Right renal cortex interstitium (tissue), 3 donors: Measurements from ENCODE around the gene TRAF3IP1. TPM values are rescaled to one million over a fixed set of nuclear protein-coding genes. Genes with fewer than 3 reads are reported as not detected.

ENCODE experiments used
- DNase-seq, 3 donors: peaks; one replicate each; pipeline ENCODE4 v3.0.0-alpha.2; 2013; ENCODE audit warnings: low read depth in 3 of 3, low spot score in 2 of 3
- polyA plus RNA-seq, 3 donors: library from polyadenylated mRNA; unstranded; fragments of 120-200 nt; gene quantifications; one replicate each; pipeline ENCODE4 v1.2.1, GENCODE V29; 2013; ENCODE audit not compliant: insufficient read length in 3 of 3

The TRAF3IP1 gene
- polyA plus RNA-seq, 3 donors = 19.7 to 22.8 (median 21.3) TPM

GRCh38 chr2:238336793-238337444, 16.6 kb downstream of the TRAF3IP1 start:
- no peak for DNase-seq

- no peak for DNase-seq
These were observed 17.5 kb downstream of the TRAF3IP1 start for GRCh38 chr2:238337846-238338245.

GRCh38 chr2:238338710-238339394, 18.5 kb downstream of the TRAF3IP1 start:
- DNase-seq = no peak

GRCh38 chr2:238339395-238339780, 19.1 kb downstream of the TRAF3IP1 start:
- DNase-seq = no peak

GRCh38 chr2:238339814-238340213, 19.5 kb downstream of the TRAF3IP1 start:
- no peak for DNase-seq

GRCh38 chr2:238341536-238341935, 21.2 kb downstream of the TRAF3IP1 start:
- DNase-seq = no peak

GRCh38 chr2:238344035-238344434, 23.7 kb downstream of the TRAF3IP1 start:
- no peak for DNase-seq

GRCh38 chr2:238344517-238344916, 24.2 kb downstream of the TRAF3IP1 start:
- no peak for DNase-seq

- no peak for DNase-seq
These were observed 25.1 kb downstream of the TRAF3IP1 start for GRCh38 chr2:238345297-238345968.

GRCh38 chr2:238346544-238346943, 26.2 kb downstream of the TRAF3IP1 start:
- DNase-seq = no peak

- no peak for DNase-seq
These were observed 30.0 kb downstream of the TRAF3IP1 start for GRCh38 chr2:238350150-238350897.

GRCh38 chr2:238351315-238351714, 31.0 kb downstream of the TRAF3IP1 start:
- DNase-seq = no peak

GRCh38 chr2:238352361-238352760, 32.0 kb downstream of the TRAF3IP1 start:
- no peak for DNase-seq

GRCh38 chr2:238358769-238359168, 38.5 kb downstream of the TRAF3IP1 start:
- DNase-seq = no peak

- no peak for DNase-seq
These were observed 39.1 kb downstream of the TRAF3IP1 start for GRCh38 chr2:238359403-238359802.

- DNase-seq = no peak
These were observed 41.6 kb downstream of the TRAF3IP1 start for GRCh38 chr2:238361877-238362276.

GRCh38 chr2:238362626-238363025, 42.3 kb downstream of the TRAF3IP1 start:
- DNase-seq = no peak

GRCh38 chr2:238369591-238370040, 49.3 kb downstream of the TRAF3IP1 start:
- no peak for DNase-seq

GRCh38 chr2:238370094-238370822, 49.9 kb downstream of the TRAF3IP1 start:
- DNase-seq = no peak

- peak in 2 of 3 donors; percentile 51 to 53 for DNase-seq
These were observed 50.6 kb downstream of the TRAF3IP1 start for GRCh38 chr2:238370823-238371372.
